ENCODE results near the gene FAM83F.

Gene FAM83F

DNA sequence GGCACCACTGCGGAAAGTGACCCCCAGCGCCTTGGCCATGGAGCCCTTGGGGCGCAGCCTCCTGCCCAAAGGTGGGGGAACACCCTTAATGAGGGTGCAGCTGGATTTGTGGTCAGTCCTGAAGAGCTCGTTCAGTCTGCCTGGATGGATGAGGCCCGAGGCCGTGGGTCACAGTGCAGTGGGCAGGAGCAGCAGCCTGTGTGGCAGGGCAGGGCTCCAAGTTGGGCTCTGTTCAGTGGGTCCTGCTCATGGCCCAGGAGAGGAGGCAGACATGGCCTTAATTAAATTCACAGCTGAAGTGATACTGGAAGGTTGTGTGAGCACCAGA is 33.3 kb downstream of the FAM83F start:
- ATAC-seq: no peak
- TF ChIP-seq, protein P1, sequence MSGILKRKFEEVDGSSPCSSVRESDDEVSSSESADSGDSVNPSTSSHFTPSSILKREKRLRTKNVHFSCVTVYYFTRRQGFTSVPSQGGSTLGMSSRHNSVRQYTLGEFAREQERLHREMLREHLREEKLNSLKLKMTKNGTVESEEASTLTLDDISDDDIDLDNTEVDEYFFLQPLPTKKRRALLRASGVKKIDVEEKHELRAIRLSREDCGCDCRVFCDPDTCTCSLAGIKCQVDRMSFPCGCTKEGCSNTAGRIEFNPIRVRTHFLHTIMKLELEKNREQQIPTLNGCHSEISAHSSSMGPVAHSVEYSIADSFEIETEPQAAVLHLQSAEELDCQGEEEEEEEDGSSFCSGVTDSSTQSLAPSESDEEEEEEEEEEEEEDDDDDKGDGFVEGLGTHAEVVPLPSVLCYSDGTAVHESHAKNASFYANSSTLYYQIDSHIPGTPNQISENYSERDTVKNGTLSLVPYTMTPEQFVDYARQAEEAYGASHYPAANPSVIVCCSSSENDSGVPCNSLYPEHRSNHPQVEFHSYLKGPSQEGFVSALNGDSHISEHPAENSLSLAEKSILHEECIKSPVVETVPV (CRISPR knock-in tag; IDR thresholded peaks at IDR 0.05): no peak
- TF ChIP-seq ZFP3 (CRISPR knock-in tag; IDR thresholded peaks at IDR 0.05) (no peak), ZNF70 (CRISPR knock-in tag; IDR thresholded peaks at IDR 0.05) (no peak), ZNF565 (CRISPR knock-in tag; conservative IDR thresholded peaks at IDR 0.05; ENCODE audit: low read depth) (no peak), SNAI2 (CRISPR knock-in tag; IDR thresholded peaks at IDR 0.05) (no peak), TOX (CRISPR knock-in tag; IDR thresholded peaks at IDR 0.05; ENCODE audit: borderline replicate concordance) (no peak), PATZ1 (CRISPR knock-in tag; IDR thresholded peaks at IDR 0.05; ENCODE audit: borderline replicate concordance) (no peak), ISL1 (CRISPR knock-in tag; IDR thresholded peaks at IDR 0.05) (no peak), PPARA (CRISPR knock-in tag; IDR thresholded peaks at IDR 0.05; ENCODE audit: borderline replicate concordance) (no peak), OSR1 (CRISPR knock-in tag; IDR thresholded peaks at IDR 0.05) (no peak), GLIS3 (CRISPR knock-in tag; IDR thresholded peaks at IDR 0.05) (no peak), ZFP30 (CRISPR knock-in tag; IDR thresholded peaks at IDR 0.05) (no peak), ARNTL (CRISPR knock-in tag; IDR thresholded peaks at IDR 0.05; ENCODE audit: borderline replicate concordance, low read depth) (no peak), TCF4 (CRISPR knock-in tag; IDR thresholded peaks at IDR 0.05; ENCODE audit: borderline replicate concordance) (no peak), POU6F1 (CRISPR knock-in tag; IDR thresholded peaks at IDR 0.05; ENCODE audit: borderline replicate concordance, low read depth) (no peak)

GRCh38 chr22:40029189-40029890 is 34.6 kb downstream of the FAM83F start:
- no peak for ATAC-seq
- TF ChIP-seq ZNF8 (CRISPR knock-in tag; IDR thresholded peaks at IDR 0.05) (no peak), ZC3H10 (CRISPR knock-in tag; IDR thresholded peaks at IDR 0.05) (no peak), PATZ1 (CRISPR knock-in tag; IDR thresholded peaks at IDR 0.05; ENCODE audit: borderline replicate concordance) (no peak), ESRRG (CRISPR knock-in tag; IDR thresholded peaks at IDR 0.05) (no peak), GLIS3 (CRISPR knock-in tag; IDR thresholded peaks at IDR 0.05) (no peak), ARNTL (CRISPR knock-in tag; IDR thresholded peaks at IDR 0.05; ENCODE audit: borderline replicate concordance, low read depth) (no peak), TCF4 (CRISPR knock-in tag; IDR thresholded peaks at IDR 0.05; ENCODE audit: borderline replicate concordance) (no peak), PPARA (CRISPR knock-in tag; IDR thresholded peaks at IDR 0.05; ENCODE audit: borderline replicate concordance) (no peak), ZFP30 (CRISPR knock-in tag; IDR thresholded peaks at IDR 0.05) (no peak), ZNF70 (CRISPR knock-in tag; IDR thresholded peaks at IDR 0.05) (no peak), SNAI2 (CRISPR knock-in tag; IDR thresholded peaks at IDR 0.05) (no peak)
- TF ChIP-seq, protein P2, sequence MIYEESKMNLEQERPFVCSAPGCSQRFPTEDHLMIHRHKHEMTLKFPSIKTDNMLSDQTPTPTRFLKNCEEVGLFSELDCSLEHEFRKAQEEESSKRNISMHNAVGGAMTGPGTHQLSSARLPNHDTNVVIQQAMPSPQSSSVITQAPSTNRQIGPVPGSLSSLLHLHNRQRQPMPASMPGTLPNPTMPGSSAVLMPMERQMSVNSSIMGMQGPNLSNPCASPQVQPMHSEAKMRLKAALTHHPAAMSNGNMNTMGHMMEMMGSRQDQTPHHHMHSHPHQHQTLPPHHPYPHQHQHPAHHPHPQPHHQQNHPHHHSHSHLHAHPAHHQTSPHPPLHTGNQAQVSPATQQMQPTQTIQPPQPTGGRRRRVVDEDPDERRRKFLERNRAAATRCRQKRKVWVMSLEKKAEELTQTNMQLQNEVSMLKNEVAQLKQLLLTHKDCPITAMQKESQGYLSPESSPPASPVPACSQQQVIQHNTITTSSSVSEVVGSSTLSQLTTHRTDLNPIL (CRISPR knock-in tag; IDR thresholded peaks at IDR 0.05; ENCODE audit: low read depth): no peak

DNA sequence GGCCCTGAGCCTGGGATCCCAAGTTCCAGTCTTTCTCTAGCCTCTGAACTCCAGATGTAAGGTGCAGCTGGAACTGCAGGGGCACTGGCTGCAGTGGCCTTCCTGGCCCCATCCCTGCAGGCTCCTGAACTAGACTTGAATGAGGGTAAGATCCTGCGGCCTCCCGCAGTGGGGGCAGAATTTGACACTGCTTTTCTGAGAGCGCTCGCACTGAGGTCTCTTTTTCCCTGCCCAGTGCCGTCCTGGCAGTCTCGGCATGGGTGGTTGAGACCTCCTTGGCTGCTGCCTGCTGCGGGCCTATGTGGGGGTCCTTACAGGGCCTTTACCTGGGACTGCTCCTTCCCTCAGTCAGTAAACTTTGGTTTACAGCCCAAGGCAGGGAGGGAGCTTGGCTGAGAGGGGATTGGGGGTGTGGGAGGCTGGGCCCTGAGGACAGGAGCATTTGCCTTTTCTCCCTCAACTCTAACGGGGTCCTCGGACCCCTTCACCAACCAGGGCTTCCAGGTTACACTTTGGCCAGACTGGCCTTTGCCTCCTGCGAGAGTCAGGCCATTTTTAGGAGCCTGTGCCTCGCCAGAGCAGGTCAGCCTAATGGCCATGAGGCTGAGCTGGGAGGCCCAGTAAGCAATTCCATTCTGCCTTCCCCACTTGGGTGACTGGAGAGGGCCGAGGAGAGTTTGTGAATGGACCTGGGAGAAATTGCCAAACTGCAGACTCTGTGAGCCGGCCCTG is 35.4 kb downstream of the FAM83F start:
- TF ChIP-seq PATZ1 (CRISPR knock-in tag; IDR thresholded peaks at IDR 0.05; ENCODE audit: borderline replicate concordance) (no peak), ZFP30 (CRISPR knock-in tag; IDR thresholded peaks at IDR 0.05) (no peak), SNAI2 (CRISPR knock-in tag; IDR thresholded peaks at IDR 0.05) (no peak), ZC3H10 (CRISPR knock-in tag; IDR thresholded peaks at IDR 0.05) (no peak), RARB (CRISPR knock-in tag; IDR thresholded peaks at IDR 0.05) (no peak), CSDC2 (CRISPR knock-in tag; IDR thresholded peaks at IDR 0.05) (no peak)
- TF ChIP-seq, protein P2 (CRISPR knock-in tag; IDR thresholded peaks at IDR 0.05; ENCODE audit: low read depth): no peak
- ATAC-seq: no peak
